G401 (cell line): ENCODE measurements around the gene SLC14A1. TPM values are rescaled to one million over a fixed set of nuclear protein-coding genes. Genes with fewer than 3 reads are reported as not detected.

Experiments used
- DNase-seq: peaks from one replicate; pipeline ENCODE4 v3.0.0-alpha.2; 2015; ENCODE audit warnings: low spot score
- in situ Hi-C: cut with HindIII; loops from 2 replicates; pipeline ENCODE4 v1.10.0; 2016; ENCODE audit warnings: low sequenced_read_pairs, mixed read lengths
- total RNA-seq: library from RNA; depleted of rRNA; stranded (reverse); fragments of >200 nt; shearing (Covaris generic); gene quantifications from 2 replicates; pipeline ENCODE4 v1.2.3, GENCODE V29; 2014; rRNA removed

SLC14A1 gene
- total RNA-seq, 1 experiment from 2014 or later = not detected

DNA sequence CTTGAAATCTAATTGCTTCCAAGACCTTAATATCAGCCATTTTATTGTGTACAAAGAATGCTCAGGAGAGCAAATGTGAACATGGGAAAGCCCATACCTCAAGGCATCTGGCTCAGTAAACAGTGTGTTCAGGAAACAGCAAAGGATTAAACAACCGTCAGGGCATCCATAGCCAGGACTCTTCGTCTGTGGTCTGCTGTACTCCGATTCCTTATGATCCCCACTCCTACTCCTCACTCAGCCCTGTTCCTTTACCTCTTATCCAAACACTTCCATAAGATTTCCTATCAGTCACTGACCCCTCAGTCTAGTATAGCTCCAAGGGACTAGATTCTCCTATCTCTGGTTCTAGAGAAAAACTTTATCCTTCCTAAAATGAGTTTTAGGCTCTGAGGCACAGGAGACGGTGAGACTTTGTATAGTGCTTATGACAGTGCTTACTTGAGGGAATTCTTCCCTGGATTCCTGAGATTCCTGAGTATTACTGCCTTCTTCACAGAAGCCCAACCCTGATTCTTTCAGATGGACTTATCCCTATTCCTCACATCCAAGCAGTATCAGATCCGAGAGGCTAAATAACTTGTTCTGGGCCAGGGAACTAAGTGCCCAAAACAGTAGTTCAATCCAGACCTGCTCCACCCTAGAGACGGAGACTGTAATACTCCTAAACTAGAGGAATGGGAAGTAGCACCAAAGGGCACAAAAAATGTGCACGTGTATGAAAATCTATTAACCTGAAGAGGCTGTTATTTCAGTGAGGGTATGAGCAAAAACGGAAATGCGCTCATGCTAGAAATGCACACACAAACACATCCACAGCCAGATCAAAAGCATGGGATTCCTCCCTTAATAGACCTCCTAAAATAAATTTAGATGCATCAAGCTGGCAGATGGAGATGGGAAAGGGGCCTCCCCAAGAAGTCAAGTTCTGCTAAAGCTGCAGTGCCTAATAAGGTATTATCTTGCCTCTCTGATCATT, 59.4 kb downstream of the SLC14A1 start:
- in situ Hi-C loops = no loop called here
- no peak for DNase-seq

DNA sequence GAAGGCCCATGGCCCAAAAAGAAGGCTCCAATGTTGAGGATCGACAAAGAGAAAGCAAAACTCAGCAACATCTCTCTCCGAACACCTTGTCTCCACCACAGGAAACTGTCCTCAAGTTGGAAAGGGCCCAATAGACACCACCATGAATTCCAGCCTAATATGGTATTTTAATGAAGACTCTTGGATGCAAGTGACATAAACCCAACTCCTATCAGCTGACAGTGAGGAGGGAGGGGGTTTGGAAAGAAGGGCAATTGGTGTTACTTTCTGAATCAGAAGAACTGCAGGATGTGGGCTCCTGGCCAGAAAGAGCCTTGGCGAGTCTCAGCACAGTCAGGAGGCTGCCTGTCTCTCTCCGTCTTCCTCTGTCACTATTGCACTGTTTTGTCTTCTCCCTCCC, 61.2 kb downstream of the SLC14A1 start:
- no peak for DNase-seq
- in situ Hi-C loops = no loop called here

DNA sequence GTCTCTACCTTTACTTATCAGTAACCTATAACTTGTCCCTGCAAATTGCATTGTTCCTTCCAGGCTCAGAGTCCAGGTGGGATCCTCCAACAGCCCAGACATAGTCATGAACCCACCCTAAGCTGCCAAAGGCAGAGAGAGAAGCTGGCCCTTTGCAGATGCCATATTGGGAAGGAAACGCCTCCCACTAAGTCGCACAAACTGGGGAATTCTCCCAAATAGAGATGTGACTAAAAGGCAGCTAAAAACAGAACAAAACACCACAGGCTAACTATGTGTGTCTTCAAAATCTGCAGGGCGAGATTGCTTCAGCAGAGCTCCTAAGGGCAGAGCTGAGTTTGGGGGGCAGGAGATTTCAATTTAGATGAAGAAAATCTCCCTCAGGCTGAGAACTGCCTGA, 63.0 kb downstream of the SLC14A1 start:
- in situ Hi-C loops = no loop called here
- DNase-seq = no peak

DNA sequence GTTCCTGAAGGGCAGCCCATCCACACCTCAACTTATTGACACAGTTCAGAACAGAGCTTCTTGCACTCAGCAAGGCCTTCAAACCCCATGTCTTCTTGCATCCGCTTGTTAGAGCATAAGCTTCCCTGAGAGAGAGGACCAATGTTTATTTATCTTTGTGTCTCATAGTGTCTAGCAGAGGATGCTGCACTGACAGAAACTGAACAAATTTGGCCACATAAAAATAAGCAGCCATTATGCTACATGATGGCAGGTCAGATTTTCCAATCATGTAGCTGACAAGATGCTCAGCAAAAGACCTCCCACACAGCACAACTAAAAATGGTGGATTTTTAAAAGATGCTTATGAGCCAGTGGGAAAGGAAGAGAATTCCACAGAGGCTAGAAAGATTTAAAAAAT, 63.4 kb downstream of the SLC14A1 start:
- in situ Hi-C loops = no loop called here
- no peak for DNase-seq

DNA sequence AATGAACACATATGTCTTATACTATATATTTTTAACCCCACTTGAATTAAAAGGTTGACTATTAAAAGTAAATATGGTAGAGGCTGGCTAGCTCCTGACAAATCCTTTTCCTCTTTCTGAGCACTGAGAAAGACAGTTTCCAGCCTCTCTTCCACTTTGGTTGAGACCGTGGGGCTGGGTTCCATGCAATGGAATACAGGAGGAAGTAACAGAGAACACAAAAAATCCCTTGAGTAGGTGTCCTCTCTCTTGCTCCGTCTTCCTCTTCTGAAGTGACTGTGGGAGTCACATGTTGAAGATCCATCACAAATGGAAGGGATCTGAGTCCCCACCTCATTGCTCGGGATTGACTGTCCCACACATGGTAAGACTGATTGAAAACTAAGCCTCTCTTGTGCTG, 64.9 kb downstream of the SLC14A1 start:
- no peak for DNase-seq
- in situ Hi-C loops = no loop called here

DNA sequence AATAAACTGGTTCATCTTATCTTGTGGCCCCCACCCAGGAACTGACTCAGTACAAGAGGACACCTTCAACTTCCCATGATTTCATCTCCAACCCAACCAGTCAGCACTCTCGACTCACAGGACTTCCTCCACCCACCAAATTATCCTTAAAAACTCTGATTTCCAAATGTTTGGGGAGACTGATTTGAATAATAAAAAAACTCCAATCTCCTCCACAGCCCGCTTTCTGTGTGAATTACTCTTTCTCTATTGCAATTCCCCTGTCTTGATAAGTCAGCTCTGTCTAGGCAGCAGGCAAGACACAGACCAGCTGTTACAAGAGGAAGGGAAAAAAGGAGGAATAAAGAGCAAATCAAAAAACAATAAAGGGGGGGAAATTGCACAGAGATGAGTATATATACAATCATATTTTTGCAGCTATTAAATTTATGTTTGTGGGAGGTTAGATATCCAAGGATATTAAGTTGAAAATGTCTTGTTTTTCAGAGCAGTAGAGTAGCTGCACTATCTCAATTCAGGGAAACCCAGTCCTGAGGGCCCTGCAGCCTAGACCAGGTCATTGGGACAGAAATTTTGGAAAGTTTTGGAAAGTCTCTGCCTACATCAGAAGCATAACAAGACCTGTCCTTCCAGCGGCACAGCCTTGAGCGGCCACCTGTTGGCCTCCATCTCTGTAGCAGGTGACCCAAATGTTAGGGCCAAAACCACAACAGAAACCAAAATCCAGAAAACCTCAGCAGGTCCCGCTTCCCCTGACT, 68.7 kb downstream of the SLC14A1 start:
- in situ Hi-C loops = no loop called here
- no peak for DNase-seq

DNA sequence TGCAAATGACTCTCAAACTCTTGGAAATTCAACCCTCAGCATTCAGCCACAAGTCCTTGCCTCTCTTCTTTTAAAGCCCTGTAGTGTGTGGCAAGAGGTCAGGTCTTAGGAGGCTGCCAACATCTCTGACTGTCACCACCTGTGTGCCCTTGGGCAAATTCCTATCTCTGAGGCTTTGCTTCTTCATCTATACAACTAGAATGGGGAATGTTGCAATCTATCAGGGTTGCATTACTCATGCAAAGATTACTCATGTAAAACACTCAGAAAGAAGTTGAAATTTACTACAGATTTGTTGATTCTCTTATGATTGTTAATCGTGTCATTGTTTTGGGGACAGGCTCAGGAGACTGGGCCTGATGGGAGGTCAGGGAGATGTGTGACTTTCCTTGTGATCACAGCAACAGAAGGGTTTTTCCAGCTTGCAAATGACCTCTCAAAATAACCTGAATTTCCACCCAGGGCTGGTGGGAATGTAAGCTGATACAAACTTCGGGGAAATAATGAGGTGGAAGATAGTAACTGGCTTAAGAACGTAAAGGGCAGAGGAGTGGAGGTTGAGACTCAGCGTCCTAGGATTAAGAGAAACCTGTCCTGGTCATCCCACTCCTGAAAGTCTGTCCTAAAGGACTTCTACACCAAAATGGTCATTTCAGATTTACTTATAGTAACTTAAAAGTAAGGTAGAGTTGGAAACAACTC, 69.4 kb downstream of the SLC14A1 start:
- no peak for DNase-seq
- in situ Hi-C loops = no loop called here

DNA sequence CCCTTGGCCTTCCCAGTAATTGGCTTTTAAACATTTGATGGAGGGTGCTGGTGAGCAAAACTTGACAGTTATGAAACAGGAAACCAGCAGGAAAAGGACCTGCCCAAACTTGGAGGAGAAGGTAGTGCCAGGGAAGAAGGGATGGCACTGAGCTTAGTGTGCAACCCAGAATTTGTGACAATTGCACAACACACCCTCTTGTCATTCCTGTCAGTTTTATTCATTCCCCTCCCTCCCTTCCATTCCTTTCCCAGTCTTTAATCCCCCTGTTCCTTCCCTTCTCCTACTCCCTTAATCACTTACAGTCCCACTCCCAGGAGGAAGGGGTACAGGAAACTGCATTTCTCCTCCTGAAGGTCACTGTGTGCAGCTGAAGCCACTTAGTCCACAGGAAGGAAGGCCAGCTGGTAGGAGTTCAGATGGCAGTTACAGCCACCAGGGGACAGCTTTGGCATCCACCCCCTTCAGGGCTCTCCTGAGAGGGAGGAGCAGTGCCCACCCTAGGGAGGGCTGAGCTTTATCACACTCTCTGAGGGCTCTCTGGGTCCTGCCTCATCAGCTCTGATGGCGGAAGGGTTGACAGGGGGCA, 77.5 kb downstream of the SLC14A1 start:
- DNase-seq = no peak
- in situ Hi-C loops = no loop called here

Other genes with a start within 250 kb of the SLC14A1 start
- not detected in 2 replicates for gene SLC14A2, start 108.7 kb upstream of the SLC14A1 start, total RNA-seq
- not detected in 2 replicates for gene SIGLEC15, start 101.5 kb downstream of the SLC14A1 start, total RNA-seq
- gene EPG5, start 243.1 kb downstream of the SLC14A1 start, total RNA-seq = 4.6 and 5.8 TPM in 2 replicates